ENCODE results near the gene TBC1D20. TPM values are rescaled to one million over a fixed set of nuclear protein-coding genes. Genes with fewer than 3 reads are reported as not detected.

Gene TBC1D20
- total RNA-seq, 1 experiment from 2014 or later, result 32.5 TPM

DNA sequence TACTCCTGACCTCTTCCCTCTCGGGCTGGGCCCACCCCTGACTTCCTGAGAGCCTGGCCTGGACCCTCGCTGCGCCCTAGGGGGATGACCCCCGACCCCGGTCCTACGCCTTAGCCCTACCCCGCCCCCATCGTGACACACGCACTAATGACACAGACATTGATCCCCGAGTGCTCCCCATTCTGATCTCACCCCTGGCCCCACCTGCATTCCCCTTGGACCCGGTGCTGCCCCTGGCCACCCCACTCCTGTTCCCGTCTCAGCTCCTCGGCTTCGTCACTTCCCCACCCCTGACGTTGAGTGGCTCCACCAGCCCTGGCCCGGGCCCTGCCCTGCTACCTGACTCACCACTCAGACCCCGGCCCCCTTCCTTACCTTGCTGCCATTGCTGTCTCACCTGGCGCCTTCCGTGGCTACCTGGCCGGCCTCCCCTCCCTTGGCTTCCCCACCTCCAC is 42.1 kb downstream of the TBC1D20 start:
- intact Hi-C loops (cut with micrococcal nuclease), result no loop called here
- CTCF ChIA-PET, result interaction anchor here (0.8 kb wide), 1 partner anchor 10 kb away, joined by 3 read pairs; no protein-coding TSS in a partner anchor
- no peak for DNase-seq (ENCODE audit: unreplicated experiment)
- Mint-ChIP-seq H3K4me3 (ENCODE audit: unreplicated experiment) (no peak overlapping the region), H3K36me3 (ENCODE audit: insufficient read depth, unreplicated experiment) (peaks cover 74% of the 10 kb centered on the region), H3K9me3 (ENCODE audit: unreplicated experiment) (no peaks in the 10 kb centered on the region), H3K27ac (ENCODE audit: low read depth, unreplicated experiment) (no peak overlapping the region), H3K27me3 (ENCODE audit: insufficient read depth, unreplicated experiment) (no peaks in the 10 kb centered on the region), H3K4me1 (ENCODE audit: insufficient read depth, unreplicated experiment) (peaks cover 28% of the 10 kb centered on the region)
- POLR2A ChIA-PET, result no interaction called here
- no peak for TF ChIP-seq CTCF (IDR thresholded peaks at IDR 0.05; ENCODE audit: unreplicated experiment)
- BruUV-seq (replicated peaks), result no TSS peak

- H3K27ac Mint-ChIP-seq (ENCODE audit: low read depth, unreplicated experiment), result no peak overlapping the region
- H3K4me3 Mint-ChIP-seq (ENCODE audit: unreplicated experiment), result no peak overlapping the region
- no peaks in the 10 kb centered on the region for H3K27me3 Mint-ChIP-seq (ENCODE audit: insufficient read depth, unreplicated experiment)
- CTCF ChIA-PET, result interaction anchor here (0.8 to 0.9 kb wide), 2 partner anchors 10 to 64 kb away, joined by 3 to 6 read pairs; no protein-coding TSS in a partner anchor
- POLR2A ChIA-PET, result interaction anchor here (1.0 kb wide), 1 partner anchor 10 kb away, joined by 3 read pairs; no protein-coding TSS in a partner anchor
- H3K9me3 Mint-ChIP-seq (ENCODE audit: unreplicated experiment), result no peaks in the 10 kb centered on the region
- DNase-seq (ENCODE audit: unreplicated experiment), result no peak
- no peak for TF ChIP-seq CTCF (IDR thresholded peaks at IDR 0.05; ENCODE audit: unreplicated experiment)
- peaks cover 71% of the 10 kb centered on the region for H3K36me3 Mint-ChIP-seq (ENCODE audit: insufficient read depth, unreplicated experiment)
- intact Hi-C loops (cut with micrococcal nuclease), result no loop called here
- BruUV-seq (replicated peaks), result no TSS peak
- H3K4me1 Mint-ChIP-seq (ENCODE audit: insufficient read depth, unreplicated experiment), result peaks cover 30% of the 10 kb centered on the region
Observed at GRCh38 chr20:419556-420165, 42.7 kb downstream of the TBC1D20 start.

DNA sequence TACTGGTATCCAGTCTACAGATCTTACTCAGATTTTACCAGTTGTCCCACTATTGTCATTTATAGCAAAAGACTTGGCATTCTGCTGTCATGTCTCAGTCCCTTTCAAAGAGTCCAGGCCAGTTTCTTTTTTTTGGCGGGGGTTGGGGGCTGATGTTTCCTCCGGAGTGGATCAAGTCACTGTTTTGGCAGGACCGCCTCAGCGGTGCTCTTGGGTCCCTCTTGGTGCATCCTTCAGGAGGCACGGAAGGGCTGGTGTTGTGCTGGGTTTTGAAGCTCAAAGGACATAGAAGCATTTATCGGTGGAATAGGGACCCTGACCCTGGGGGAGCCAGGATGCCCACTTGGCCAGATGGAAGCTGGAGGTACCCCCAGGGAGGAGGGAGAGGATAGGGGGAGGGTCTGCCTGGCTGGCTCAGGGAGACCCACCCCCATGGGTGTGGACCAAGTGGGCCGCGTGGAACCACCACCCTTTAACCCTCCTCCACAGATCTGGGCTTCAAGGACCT is 43.4 kb downstream of the TBC1D20 start:
- no peaks in the 10 kb centered on the region for H3K27me3 Mint-ChIP-seq (ENCODE audit: insufficient read depth, unreplicated experiment)
- BruUV-seq (replicated peaks), result no TSS peak
- ChIA-PET POLR2A (interaction anchor here (1.0 kb wide), 1 partner anchor 9 kb away, joined by 3 read pairs; no protein-coding TSS in a partner anchor), CTCF (interaction anchor here (0.6 to 0.9 kb wide), 2 partner anchors 39 to 64 kb away, joined by 6 read pairs; partner anchors contain the start of gene TRIB3)
- intact Hi-C loops (cut with micrococcal nuclease), result no loop called here
- H3K4me1 Mint-ChIP-seq (ENCODE audit: insufficient read depth, unreplicated experiment), result peaks cover 35% of the 10 kb centered on the region
- H3K4me3 Mint-ChIP-seq (ENCODE audit: unreplicated experiment), result no peak overlapping the region
- DNase-seq (ENCODE audit: unreplicated experiment), result no peak
- no peaks in the 10 kb centered on the region for H3K9me3 Mint-ChIP-seq (ENCODE audit: unreplicated experiment)
- H3K36me3 Mint-ChIP-seq (ENCODE audit: insufficient read depth, unreplicated experiment), result peaks cover 68% of the 10 kb centered on the region
- TF ChIP-seq CTCF (IDR thresholded peaks at IDR 0.05; ENCODE audit: unreplicated experiment), result no peak
- H3K27ac Mint-ChIP-seq (ENCODE audit: low read depth, unreplicated experiment), result no peak overlapping the region

GRCh38 chr20:417801-418342 is 44.5 kb downstream of the TBC1D20 start:
- no peak overlapping the region for H3K27ac Mint-ChIP-seq (ENCODE audit: low read depth, unreplicated experiment)
- TF ChIP-seq CTCF (IDR thresholded peaks at IDR 0.05; ENCODE audit: unreplicated experiment), result no peak
- BruUV-seq (replicated peaks), result no TSS peak
- no peaks in the 10 kb centered on the region for H3K9me3 Mint-ChIP-seq (ENCODE audit: unreplicated experiment)
- H3K27me3 Mint-ChIP-seq (ENCODE audit: insufficient read depth, unreplicated experiment), result no peaks in the 10 kb centered on the region
- intact Hi-C loops (cut with micrococcal nuclease), result no loop called here
- peaks cover 35% of the 10 kb centered on the region for H3K4me1 Mint-ChIP-seq (ENCODE audit: insufficient read depth, unreplicated experiment)
- CTCF ChIA-PET, result no interaction called here
- POLR2A ChIA-PET, result interaction anchor here (0.8 to 1.2 kb wide), 2 partner anchors 55 to 86 kb away, joined by 3 read pairs; no protein-coding TSS in a partner anchor
- no peak for DNase-seq (ENCODE audit: unreplicated experiment)
- no peak overlapping the region for H3K4me3 Mint-ChIP-seq (ENCODE audit: unreplicated experiment)
- H3K36me3 Mint-ChIP-seq (ENCODE audit: insufficient read depth, unreplicated experiment), result peaks cover 68% of the 10 kb centered on the region
